ENCODE results near the gene RNF220. TPM values are rescaled to one million over a fixed set of nuclear protein-coding genes. Genes with fewer than 3 reads are reported as not detected.

The RNF220 gene
- total RNA-seq, 1 donor from 2014 or later: 62.6 TPM

GRCh38 chr1:44588551-44589210 lies 183.6 kb downstream of the RNF220 start:
- Histone ChIP-seq H3K27ac (replicated peaks) (no peak overlapping the region), H3K36me3 (no peaks in the 10 kb centered on the region), H3K4me3 (no peak overlapping the region), H3K4me1 (no peaks in the 10 kb centered on the region), H3K9me3 (replicated peaks) (no peaks in the 10 kb centered on the region), H3K27me3 (ENCODE audit: low read depth) (peaks cover 45% of the 10 kb centered on the region)
- DNase-seq: no peak
- no peak for TF ChIP-seq CTCF (IDR thresholded peaks at IDR 0.05; ENCODE audit: borderline replicate concordance)
- intact Hi-C loops (cut with micrococcal nuclease): no loop called here

DNA sequence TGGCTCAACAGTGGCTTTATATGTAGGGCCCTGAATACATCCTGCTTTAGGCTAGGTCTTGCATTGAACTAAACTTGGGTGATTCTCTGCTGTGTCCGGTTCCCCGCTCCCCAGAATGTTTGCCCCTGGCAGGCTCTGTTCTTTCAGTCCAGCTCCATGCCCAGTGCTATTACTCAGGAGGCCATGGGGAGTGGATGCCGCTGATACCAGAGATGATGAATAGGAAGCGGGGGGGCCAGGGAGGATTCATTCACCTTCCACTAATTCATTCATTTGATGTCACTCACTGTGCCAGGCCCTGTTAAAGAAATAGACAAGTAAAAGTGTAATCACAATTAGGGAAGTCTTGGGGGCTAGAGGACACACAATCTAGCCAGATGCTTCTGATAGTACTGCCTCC lies 185.4 kb downstream of the RNF220 start:
- no peak for DNase-seq
- TF ChIP-seq CTCF (IDR thresholded peaks at IDR 0.05; ENCODE audit: borderline replicate concordance): no peak
- intact Hi-C loops (cut with micrococcal nuclease): loop anchor here (5.0 to 10.0 kb wide), 2 partner anchors 208 to 366 kb away; no protein-coding TSS in a partner anchor
- Histone ChIP-seq H3K4me3 (no peak overlapping the region), H3K27ac (replicated peaks) (no peak overlapping the region), H3K9me3 (replicated peaks) (no peaks in the 10 kb centered on the region), H3K27me3 (ENCODE audit: low read depth) (peaks cover 29% of the 10 kb centered on the region), H3K4me1 (no peaks in the 10 kb centered on the region), H3K36me3 (no peaks in the 10 kb centered on the region)

GRCh38 chr1:44591381-44591780 lies 186.3 kb downstream of the RNF220 start:
- no peak for TF ChIP-seq CTCF (IDR thresholded peaks at IDR 0.05; ENCODE audit: borderline replicate concordance)
- Histone ChIP-seq H3K9me3 (replicated peaks) (no peaks in the 10 kb centered on the region), H3K27me3 (ENCODE audit: low read depth) (peaks cover 26% of the 10 kb centered on the region), H3K4me3 (no peak overlapping the region), H3K4me1 (no peaks in the 10 kb centered on the region), H3K27ac (replicated peaks) (no peak overlapping the region), H3K36me3 (no peaks in the 10 kb centered on the region)
- no peak for DNase-seq
- intact Hi-C loops (cut with micrococcal nuclease): loop anchor here (5.0 to 10.0 kb wide), 2 partner anchors 209 to 367 kb away; no protein-coding TSS in a partner anchor

- TF ChIP-seq CTCF (IDR thresholded peaks at IDR 0.05; ENCODE audit: borderline replicate concordance): no peak
- Histone ChIP-seq H3K4me1 (no peaks in the 10 kb centered on the region), H3K9me3 (replicated peaks) (no peaks in the 10 kb centered on the region), H3K27ac (replicated peaks) (no peak overlapping the region), H3K36me3 (no peaks in the 10 kb centered on the region), H3K27me3 (ENCODE audit: low read depth) (peaks cover 20% of the 10 kb centered on the region), H3K4me3 (no peak overlapping the region)
- intact Hi-C loops (cut with micrococcal nuclease): loop anchor here (5.0 to 10.0 kb wide), 2 partner anchors 210 to 368 kb away; no protein-coding TSS in a partner anchor
- DNase-seq: no peak
Observed at GRCh38 chr1:44592208-44593145, 187.4 kb downstream of the RNF220 start.

DNA sequence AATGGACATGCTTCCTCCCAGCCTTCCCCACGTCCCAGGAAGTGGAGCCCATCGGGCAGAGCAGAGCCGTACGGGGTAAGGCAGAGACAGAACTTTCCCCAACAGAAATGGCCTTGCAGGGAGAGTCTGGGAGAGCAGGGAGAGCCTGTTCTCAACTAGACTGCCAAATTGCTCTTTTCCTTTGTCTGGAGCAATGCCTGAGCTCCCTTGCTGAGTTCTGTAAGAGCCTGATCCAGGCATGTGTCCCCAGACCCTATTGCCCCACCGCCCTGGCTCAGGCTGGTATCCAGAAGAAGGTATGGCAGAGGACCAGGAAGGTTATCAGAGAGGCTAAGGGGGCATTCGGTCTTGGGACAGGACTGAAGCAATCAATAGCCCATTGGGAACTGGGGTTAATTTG lies 189.3 kb downstream of the RNF220 start:
- Histone ChIP-seq H3K36me3 (no peaks in the 10 kb centered on the region), H3K27me3 (ENCODE audit: low read depth) (peaks cover 28% of the 10 kb centered on the region), H3K27ac (replicated peaks) (no peak overlapping the region), H3K4me1 (no peaks in the 10 kb centered on the region), H3K9me3 (replicated peaks) (no peaks in the 10 kb centered on the region), H3K4me3 (no peak overlapping the region)
- DNase-seq: no peak
- no peak for TF ChIP-seq CTCF (IDR thresholded peaks at IDR 0.05; ENCODE audit: borderline replicate concordance)
- intact Hi-C loops (cut with micrococcal nuclease): loop anchor here (5.0 to 10.0 kb wide), 2 partner anchors 212 to 370 kb away; no protein-coding TSS in a partner anchor

Data from left ventricle myocardium inferior (tissue), 1 donor.